ENCODE measurements around the gene BANP. TPM values are rescaled to one million over a fixed set of nuclear protein-coding genes. Genes with fewer than 3 reads are reported as not detected.
"Not testable (repeated sequence)": the region's sequence is repeated elsewhere in the genome, so short reads cannot be mapped to it uniquely, and the experiment has no call there.

BANP gene
- total and polyA plus RNA-seq, 2 experiments from 2014 or later, result 14.8 TPM

DNA sequence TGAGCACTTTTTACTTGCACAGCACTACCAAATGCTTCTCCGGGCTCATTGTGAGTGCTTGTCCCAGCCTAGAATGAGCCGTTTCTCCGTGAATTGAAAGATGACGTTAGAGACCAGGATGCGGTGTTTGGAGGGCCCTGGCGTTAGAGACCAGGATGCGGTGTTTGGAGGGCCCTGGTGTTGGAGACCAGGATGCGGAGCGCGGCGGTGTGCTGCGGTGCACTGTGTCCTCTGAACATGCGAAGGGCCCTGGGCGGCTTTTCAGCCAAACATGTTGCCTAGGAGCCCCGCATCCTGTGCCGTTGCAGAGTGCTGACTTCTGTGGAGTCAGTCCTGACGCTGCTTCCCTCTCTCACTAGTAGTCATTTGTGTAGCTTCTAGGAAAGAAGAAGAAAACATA lies 42.7 kb downstream of the BANP start:
- no peaks in the 10 kb centered on the region for H3K9me3 ChIP-seq (ENCODE audit: low read depth)
- DNase-seq, result no peak
- H3K27ac ChIP-seq, result no peak overlapping the region
- TF ChIP-seq EZH2phosphoT487 (IDR thresholded peaks at IDR 0.05; ENCODE audit: insufficient read depth, low read depth), result no peak
- TF ChIP-seq EZH2 (IDR thresholded peaks at IDR 0.05; ENCODE audit: insufficient read depth, poor library complexity, severe bottlenecking), result no peak
- H3K4me2 ChIP-seq (ENCODE audit: unreplicated experiment), result no peak overlapping the region
- H3K9ac ChIP-seq, result no peak overlapping the region
- H3K79me2 ChIP-seq (ENCODE audit: insufficient read depth), result peaks cover 31% of the 10 kb centered on the region
- in situ Hi-C loops (cut with MboI), result no loop called here
- no peaks in the 10 kb centered on the region for H3K4me1 ChIP-seq (ENCODE audit: insufficient read depth)
- H3K36me3 ChIP-seq (ENCODE audit: low read depth), result no peaks in the 10 kb centered on the region
- no peaks in the 10 kb centered on the region for H3K27me3 ChIP-seq (replicated peaks; ENCODE audit: insufficient read depth)
- no peaks in the 10 kb centered on the region for H4K20me1 ChIP-seq (ENCODE audit: insufficient read depth)
- no peaks in the 10 kb centered on the region for H3F3A ChIP-seq (ENCODE audit: insufficient read depth)
- WGBS, 2 experiments (ENCODE audit: low coverage in 1 of 2, low lambda C conversion rate in 2 of 2, missing lambda C conversion rate in 2 of 2), result 97 to 98% methylated on average over 17 of the region's 17 CpGs
- H3K9me2 ChIP-seq (ENCODE audit: insufficient read depth), result no peaks in the 10 kb centered on the region
- H3K4me3 ChIP-seq, result no peak overlapping the region
- H2AFZ ChIP-seq, result no peak overlapping the region

GRCh38 chr16:87995644-87996043 lies 44.4 kb downstream of the BANP start:
- no peaks in the 10 kb centered on the region for H3K9me2 ChIP-seq (ENCODE audit: insufficient read depth)
- no peak overlapping the region for H3K4me3 ChIP-seq
- 93 to 96% methylated on average over 17 of the region's 17 CpGs for WGBS, 2 experiments (ENCODE audit: low coverage in 1 of 2, low lambda C conversion rate in 2 of 2, missing lambda C conversion rate in 2 of 2)
- no peak for TF ChIP-seq EZH2 (IDR thresholded peaks at IDR 0.05; ENCODE audit: insufficient read depth, poor library complexity, severe bottlenecking)
- TF ChIP-seq EZH2phosphoT487 (IDR thresholded peaks at IDR 0.05; ENCODE audit: insufficient read depth, low read depth), result no peak
- H3K27ac ChIP-seq, result no peak overlapping the region
- peaks cover 31% of the 10 kb centered on the region for H3K79me2 ChIP-seq (ENCODE audit: insufficient read depth)
- no peak overlapping the region for H2AFZ ChIP-seq
- no peaks in the 10 kb centered on the region for H4K20me1 ChIP-seq (ENCODE audit: insufficient read depth)
- in situ Hi-C loops (cut with MboI), result no loop called here
- H3K9me3 ChIP-seq (ENCODE audit: low read depth), result no peaks in the 10 kb centered on the region
- no peaks in the 10 kb centered on the region for H3F3A ChIP-seq (ENCODE audit: insufficient read depth)
- H3K9ac ChIP-seq, result no peak overlapping the region
- H3K36me3 ChIP-seq (ENCODE audit: low read depth), result no peaks in the 10 kb centered on the region
- DNase-seq, result no peak
- no peaks in the 10 kb centered on the region for H3K27me3 ChIP-seq (replicated peaks; ENCODE audit: insufficient read depth)
- H3K4me2 ChIP-seq (ENCODE audit: unreplicated experiment), result no peak overlapping the region
- no peaks in the 10 kb centered on the region for H3K4me1 ChIP-seq (ENCODE audit: insufficient read depth)

- H4K20me1 ChIP-seq (ENCODE audit: insufficient read depth), result no peaks in the 10 kb centered on the region
- H3K4me3 ChIP-seq, result no peak overlapping the region
- H3K79me2 ChIP-seq (ENCODE audit: insufficient read depth), result peaks cover 30% of the 10 kb centered on the region
- TF ChIP-seq EZH2 (IDR thresholded peaks at IDR 0.05; ENCODE audit: insufficient read depth, poor library complexity, severe bottlenecking) (no peak), EZH2phosphoT487 (IDR thresholded peaks at IDR 0.05; ENCODE audit: insufficient read depth, low read depth) (no peak)
- H3K36me3 ChIP-seq (ENCODE audit: low read depth), result no peaks in the 10 kb centered on the region
- DNase-seq, result no peak
- 83 to 85% methylated on average over 8 of the region's 8 CpGs for WGBS, 2 experiments (ENCODE audit: low coverage in 1 of 2, low lambda C conversion rate in 2 of 2, missing lambda C conversion rate in 2 of 2)
- no peak overlapping the region for H3K9ac ChIP-seq
- H2AFZ ChIP-seq, result no peak overlapping the region
- no peak overlapping the region for H3K4me2 ChIP-seq (ENCODE audit: unreplicated experiment)
- no peaks in the 10 kb centered on the region for H3K4me1 ChIP-seq (ENCODE audit: insufficient read depth)
- H3F3A ChIP-seq (ENCODE audit: insufficient read depth), result no peaks in the 10 kb centered on the region
- H3K27me3 ChIP-seq (replicated peaks; ENCODE audit: insufficient read depth), result no peaks in the 10 kb centered on the region
- no peaks in the 10 kb centered on the region for H3K9me2 ChIP-seq (ENCODE audit: insufficient read depth)
- in situ Hi-C loops (cut with MboI), result no loop called here
- no peak overlapping the region for H3K27ac ChIP-seq
- H3K9me3 ChIP-seq (ENCODE audit: low read depth), result no peaks in the 10 kb centered on the region
Observed at GRCh38 chr16:87996962-87997880, 46.0 kb downstream of the BANP start.

GRCh38 chr16:87998184-87998793 lies 47.1 kb downstream of the BANP start:
- DNase-seq; H3K4me3 ChIP-seq; H3K9ac ChIP-seq; H3K4me2 ChIP-seq (ENCODE audit: unreplicated experiment); H3K9me3 ChIP-seq (ENCODE audit: low read depth); H3K9me2 ChIP-seq (ENCODE audit: insufficient read depth); H3F3A ChIP-seq (ENCODE audit: insufficient read depth); H3K27ac ChIP-seq; H4K20me1 ChIP-seq (ENCODE audit: insufficient read depth); H3K36me3 ChIP-seq (ENCODE audit: low read depth); H3K4me1 ChIP-seq (ENCODE audit: insufficient read depth); in situ Hi-C loops (cut with MboI); H3K27me3 ChIP-seq (replicated peaks; ENCODE audit: insufficient read depth); H2AFZ ChIP-seq: not testable (repeated sequence)
- WGBS, 2 experiments (ENCODE audit: low coverage in 1 of 2, low lambda C conversion rate in 2 of 2, missing lambda C conversion rate in 2 of 2), result 90 to 93% methylated on average over 15 to 32 of the region's 32 CpGs
- H3K79me2 ChIP-seq (ENCODE audit: insufficient read depth), result peaks cover 21% of the 10 kb centered on the region; the same call in 1 of the 2 replicates

DNA sequence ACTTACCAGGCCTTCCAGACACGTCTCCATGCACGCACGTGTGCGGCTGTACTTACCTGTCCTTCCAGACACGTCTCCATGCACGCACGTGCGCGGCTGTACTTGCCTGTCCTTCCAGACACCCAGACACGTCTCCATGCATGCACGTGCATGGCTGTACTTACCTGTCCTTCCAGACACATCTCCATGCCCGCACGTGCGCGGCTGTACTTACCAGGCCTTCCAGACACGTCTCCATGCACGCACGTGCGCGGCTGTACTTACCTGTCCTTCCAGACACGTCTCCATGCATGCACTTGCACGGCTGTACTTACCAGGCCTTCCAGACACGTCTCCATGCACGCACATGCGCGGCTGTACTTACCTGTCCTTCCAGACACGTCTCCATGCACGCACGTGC lies 47.8 kb downstream of the BANP start:
- H3K4me2 ChIP-seq (ENCODE audit: unreplicated experiment); H3K36me3 ChIP-seq (ENCODE audit: low read depth); H3K9me2 ChIP-seq (ENCODE audit: insufficient read depth); H3K9ac ChIP-seq; DNase-seq; H4K20me1 ChIP-seq (ENCODE audit: insufficient read depth); H3K27me3 ChIP-seq (replicated peaks; ENCODE audit: insufficient read depth); H3K4me1 ChIP-seq (ENCODE audit: insufficient read depth); H3K4me3 ChIP-seq; H3K27ac ChIP-seq; H2AFZ ChIP-seq; H3K9me3 ChIP-seq (ENCODE audit: low read depth); H3F3A ChIP-seq (ENCODE audit: insufficient read depth); in situ Hi-C loops (cut with MboI): not testable (repeated sequence)
- peaks cover 20% of the 10 kb centered on the region; the same call in 1 of the 2 replicates for H3K79me2 ChIP-seq (ENCODE audit: insufficient read depth)
- WGBS, 2 experiments (ENCODE audit: low coverage in 1 of 2, low lambda C conversion rate in 2 of 2, missing lambda C conversion rate in 2 of 2), result 95 to 98% methylated on average over 10 to 29 of the region's 29 CpGs

Data from GM23248 (cell line).